ENCODE results near the gene ACOT9. TPM values are rescaled to one million over a fixed set of nuclear protein-coding genes. Genes with fewer than 3 reads are reported as not detected.
"Not testable (repeated sequence)": the region's sequence is repeated elsewhere in the genome, so short reads cannot be mapped to it uniquely, and the experiment has no call there.

The ACOT9 gene
- total RNA-seq, 1 experiment from 2014 or later: 48.1 TPM

- DNase-seq (ENCODE audit: low read depth): no peak
Measured at GRCh38 chrX:23765868-23766267, 22.8 kb upstream of the ACOT9 start.

- DNase-seq (ENCODE audit: low read depth): peak; percentile 35
Measured at GRCh38 chrX:23765449-23765848, 22.4 kb upstream of the ACOT9 start.

- DNase-seq (ENCODE audit: low read depth): no peak
Measured at GRCh38 chrX:23764188-23764984, 21.3 kb upstream of the ACOT9 start.

- DNase-seq (ENCODE audit: low read depth): no peak
Measured at GRCh38 chrX:23759821-23760220, 16.7 kb upstream of the ACOT9 start.

GRCh38 chrX:23756165-23756564 is 13.1 kb upstream of the ACOT9 start:
- DNase-seq (ENCODE audit: low read depth): peak; percentile 5

GRCh38 chrX:23754664-23755063 is 11.6 kb upstream of the ACOT9 start:
- no peak for DNase-seq (ENCODE audit: low read depth)

- DNase-seq (ENCODE audit: low read depth): peak; percentile 4
Measured at GRCh38 chrX:23752740-23753415, 9.8 kb upstream of the ACOT9 start.

GRCh38 chrX:23749576-23749975 is 6.5 kb upstream of the ACOT9 start:
- DNase-seq (ENCODE audit: low read depth): no peak

- DNase-seq (ENCODE audit: low read depth): no peak
Measured at GRCh38 chrX:23749129-23749528, 6.1 kb upstream of the ACOT9 start.

- DNase-seq (ENCODE audit: low read depth): no peak
Measured at GRCh38 chrX:23745786-23746185, 2.7 kb upstream of the ACOT9 start.

- DNase-seq (ENCODE audit: low read depth): not testable (repeated sequence)
Measured at GRCh38 chrX:23743623-23743971, 521 bp upstream of the ACOT9 start.

- DNase-seq (ENCODE audit: low read depth): peak; percentile 72
Measured at GRCh38 chrX:23742174-23742696, 841 bp downstream of the ACOT9 start.

GRCh38 chrX:23737413-23737812 is 5.7 kb downstream of the ACOT9 start:
- no peak for DNase-seq (ENCODE audit: low read depth)

- no peak for DNase-seq (ENCODE audit: low read depth)
Measured at GRCh38 chrX:23736030-23736429, 7.0 kb downstream of the ACOT9 start.

GRCh38 chrX:23732704-23733103 is 10.4 kb downstream of the ACOT9 start:
- DNase-seq (ENCODE audit: low read depth): no peak

GRCh38 chrX:23731951-23732350 is 11.1 kb downstream of the ACOT9 start:
- no peak for DNase-seq (ENCODE audit: low read depth)

- no peak for DNase-seq (ENCODE audit: low read depth)
Measured at GRCh38 chrX:23729214-23729613, 13.9 kb downstream of the ACOT9 start.

- no peak for DNase-seq (ENCODE audit: low read depth)
Measured at GRCh38 chrX:23727206-23727605, 15.9 kb downstream of the ACOT9 start.

- no peak for DNase-seq (ENCODE audit: low read depth)
Measured at GRCh38 chrX:23726191-23726590, 16.9 kb downstream of the ACOT9 start.

GRCh38 chrX:23720117-23720677 is 22.9 kb downstream of the ACOT9 start:
- DNase-seq (ENCODE audit: low read depth): no peak

GRCh38 chrX:23705235-23705634 is 37.8 kb downstream of the ACOT9 start:
- DNase-seq (ENCODE audit: low read depth): no peak

GRCh38 chrX:23704673-23705206 is 38.3 kb downstream of the ACOT9 start:
- DNase-seq (ENCODE audit: low read depth): no peak

Measured in HT1080 (cell line).